Aorta (tissue), 5 donors: Measurements from ENCODE around the gene CD58. TPM values are rescaled to one million over a fixed set of nuclear protein-coding genes. Genes with fewer than 3 reads are reported as not detected.
"Not testable (repeated sequence)": the region's sequence is repeated elsewhere in the genome, so short reads cannot be mapped to it uniquely, and the experiment has no call there.

Experiments used
- ATAC-seq: fragments of 200-7000 bp; cut with Tn5 transposase; one replicate; pipeline ENCODE4 v1.9.1; 2022; ENCODE audit warnings: moderate library complexity; ENCODE audit not compliant: low FRiP score
- DNase-seq, 2 donors: peaks; one replicate each; pipeline ENCODE4 v3.0.0-alpha.2; 2020
- H3K27ac ChIP-seq, 2 donors: one replicate each; pipeline ENCODE4 v1.5.1; 2013; ENCODE audit warnings: low read length in 2 of 2, mild to moderate bottlenecking in 2 of 2, moderate library complexity in 2 of 2, control low read depth in 1 of 2, inconsistent platforms in 1 of 2, low read depth in 1 of 2
- H3K27me3 ChIP-seq, 2 donors: one replicate each; pipeline ENCODE4 v1.6.1; 2013; ENCODE audit warnings: control low read depth in 1 of 2, low read length in 1 of 2, mild to moderate bottlenecking in 1 of 2, moderate library complexity in 1 of 2; ENCODE audit not compliant: insufficient read depth in 2 of 2, control insufficient read depth in 1 of 2
- H3K36me3 ChIP-seq, 2 donors: one replicate each; pipeline ENCODE4 v1.6.1; 2013; ENCODE audit warnings: control low read depth in 1 of 2, low read length in 1 of 2, mild to moderate bottlenecking in 1 of 2; ENCODE audit not compliant: insufficient read depth in 2 of 2, control insufficient read depth in 1 of 2
- H3K4me1 ChIP-seq, 2 donors: one replicate each; pipeline ENCODE4 v1.6.1; 2013; ENCODE audit warnings: low read length in 2 of 2, control low read depth in 1 of 2, mild to moderate bottlenecking in 1 of 2, moderate library complexity in 1 of 2; ENCODE audit not compliant: insufficient read depth in 2 of 2, control insufficient read depth in 1 of 2
- H3K4me3 ChIP-seq, 2 donors: one replicate each; pipeline ENCODE4 v1.5.1; 2013; ENCODE audit warnings: low read length in 2 of 2, control low read depth in 1 of 2, mild to moderate bottlenecking in 1 of 2
- H3K9me3 ChIP-seq: one replicate; pipeline ENCODE4 v1.6.1; 2013; ENCODE audit warnings: mild to moderate bottlenecking, low read length; ENCODE audit not compliant: control insufficient read depth
- WGBS, 2 donors: extraction: QIAGEN DNeasy Blood & Tissue Kit; methylation state at CpG; one replicate each; pipeline ENCODE4 v1.1.7; 2013; 5-methylcytosine and 5-hydroxymethylcytosine counted together
- intact Hi-C, 2 donors: fragments of 100-400 bp; cut with DNase I; formaldehyde crosslinking; loops; one replicate each; pipeline versions ENCODE4 v1.14.2 to v1.15.0; 2022
- polyA plus RNA-seq, 2 donors: library from polyadenylated mRNA; stranded (reverse); fragments of 200-250 nt; gene quantifications; one replicate each; pipeline ENCODE4 v1.2.3, GENCODE V29; 2013
- total RNA-seq, 2 donors: library from RNA; stranded (reverse); fragmentation: NEBNext Ultra II Directional; extraction: Animal tissue kit (Norgen Biotek cat#: 25700); gene quantifications; one replicate each; pipeline ENCODE4 v1.2.1, GENCODE V29; 2021
- donor health status: healthy with polysubstance abuse.
- donor health status: Bipolar disorder and iron deficiency.
- donor health status: DM: no; HTN: no; CAD: no.
- donor health status: DM: no; HTN: no; CAD: no.
- donor health status: DM: yes; HTN: yes; CAD: no.

Gene CD58
- total and polyA plus RNA-seq, 4 donors, result 28.6 to 45.4 (median 31.6) TPM

- H3K36me3 ChIP-seq, H3K9me3 ChIP-seq, H3K4me1 ChIP-seq, H3K27me3 ChIP-seq, H3K27ac ChIP-seq, H3K4me3 ChIP-seq, DNase-seq: not testable (repeated sequence)
- intact Hi-C loops, result loop anchor here in 1 of 2 donors (2.0 kb wide), 1 partner anchor 23 kb away; no protein-coding TSS in a partner anchor
- ATAC-seq, result peak; percentile 79
- WGBS, 2 donors, result 11 to 28% methylated on average over 8 of the region's 8 CpGs
Observed at GRCh38 chr1:116595946-116596741, 25.3 kb upstream of the CD58 start.

- WGBS, 2 donors, result 82 to 88% methylated on average over 4 of the region's 4 CpGs
- H3K27ac ChIP-seq, H3K27me3 ChIP-seq, ATAC-seq, H3K4me3 ChIP-seq, H3K4me1 ChIP-seq, DNase-seq, intact Hi-C loops, H3K36me3 ChIP-seq, H3K9me3 ChIP-seq: not testable (repeated sequence)
Observed at GRCh38 chr1:116595065-116595840, 24.4 kb upstream of the CD58 start.

- H3K4me3 ChIP-seq, H3K36me3 ChIP-seq, intact Hi-C loops, H3K4me1 ChIP-seq, ATAC-seq, H3K27ac ChIP-seq, H3K9me3 ChIP-seq, DNase-seq, H3K27me3 ChIP-seq: not testable (repeated sequence)
- 90 to 98% methylated on average over 3 of the region's 3 CpGs for WGBS, 2 donors
Observed at GRCh38 chr1:116593977-116594376, 23.2 kb upstream of the CD58 start.

- intact Hi-C loops, ATAC-seq, H3K4me1 ChIP-seq, H3K4me3 ChIP-seq, DNase-seq, H3K27ac ChIP-seq, H3K36me3 ChIP-seq, H3K9me3 ChIP-seq, H3K27me3 ChIP-seq: not testable (repeated sequence)
- WGBS, 2 donors, result 95 to 96% methylated on average over 3 to 5 of the region's 5 CpGs
Observed at GRCh38 chr1:116593401-116593800, 22.6 kb upstream of the CD58 start.

- H3K9me3 ChIP-seq, intact Hi-C loops, H3K4me3 ChIP-seq, H3K27me3 ChIP-seq, H3K4me1 ChIP-seq, H3K36me3 ChIP-seq, ATAC-seq, H3K27ac ChIP-seq, DNase-seq: not testable (repeated sequence)
- WGBS, 2 donors, result 90 to 91% methylated on average over 5 to 7 of the region's 7 CpGs
Observed at GRCh38 chr1:116591951-116592605, 21.3 kb upstream of the CD58 start.

- DNase-seq, H3K4me3 ChIP-seq, H3K27me3 ChIP-seq, H3K4me1 ChIP-seq, intact Hi-C loops, ATAC-seq, H3K36me3 ChIP-seq, H3K27ac ChIP-seq, H3K9me3 ChIP-seq: not testable (repeated sequence)
- 71 to 72% methylated on average over 5 of the region's 10 CpGs for WGBS, 2 donors
Observed at GRCh38 chr1:116591006-116591950, 20.5 kb upstream of the CD58 start.

- H3K4me3 ChIP-seq, H3K4me1 ChIP-seq, H3K9me3 ChIP-seq, DNase-seq, intact Hi-C loops, H3K27me3 ChIP-seq, H3K36me3 ChIP-seq, ATAC-seq, H3K27ac ChIP-seq: not testable (repeated sequence)
- WGBS, 2 donors, result 93 to 98% methylated on average over 6 of the region's 6 CpGs
Observed at GRCh38 chr1:116590359-116591005, 19.7 kb upstream of the CD58 start.
